Measurements from ENCODE around the gene CIRBP. TPM values are rescaled to one million over a fixed set of nuclear protein-coding genes. Genes with fewer than 3 reads are reported as not detected.
A peak's percentile ranks its signal among the peaks of the same experiment; 100 is the strongest.

Gene CIRBP
- total and polyA plus RNA-seq, 4 donors, result 41.1 to 135 (median 96.9) TPM

- Histone ChIP-seq H3K9me3 (ENCODE audit: control insufficient read depth in 4 of 4, low read length in 3 of 4) (no peaks in the 10 kb centered on the region), H3K4me3 (ENCODE audit: low read depth in 1 of 3, low read length in 3 of 3) (peak overlapping the region in 1 of 3 donors; percentile 75), H3K27me3 (ENCODE audit: control insufficient read depth in 4 of 4, insufficient read depth in 4 of 4, low read length in 3 of 4) (no peaks in the 10 kb centered on the region), H3K36me3 (ENCODE audit: control insufficient read depth in 4 of 4, insufficient read depth in 3 of 4, low read depth in 1 of 4, low read length in 3 of 4) (peaks cover 20 to 30% (median 22%) of the 10 kb centered on the region in 4 donors), H3K9ac (ENCODE audit: low read depth in 1 of 2, low read length in 2 of 2) (no peak overlapping the region), H3K27ac (ENCODE audit: low read depth in 1 of 2, low read length in 2 of 2) (peak overlapping the region; percentile 90 to 97), H3K4me1 (ENCODE audit: control insufficient read depth in 4 of 4, insufficient read depth in 4 of 4, low read length in 3 of 4) (peaks cover 11 to 66% (median 40%) of the 10 kb centered on the region in 4 donors)
- DNase-seq (ENCODE audit: low spot score), result peak; percentile 78
- WGBS, result 4% methylated on average over 26 of the region's 26 CpGs
- TF ChIP-seq RXRA (IDR thresholded peaks at IDR 0.05) (no peak), JUND (IDR thresholded peaks at IDR 0.05) (peak; percentile 73 to 85), EGR1 (IDR thresholded peaks at IDR 0.05; ENCODE audit: low read depth in 2 of 2) (peak in 1 of 2 donors; percentile 2), ATF3 (IDR thresholded peaks at IDR 0.05) (peak; percentile 70)
These were observed 16.2 kb upstream of the CIRBP start for GRCh38 chr19:1252821-1253513.

- Histone ChIP-seq H3K27ac (ENCODE audit: low read depth in 1 of 2, low read length in 2 of 2) (peak overlapping the region; percentile 90 to 97), H3K4me3 (ENCODE audit: low read depth in 1 of 3, low read length in 3 of 3) (peak overlapping the region in 1 of 3 donors; percentile 75), H3K9ac (ENCODE audit: low read depth in 1 of 2, low read length in 2 of 2) (peak overlapping the region in 1 of 2 donors; percentile 37), H3K36me3 (ENCODE audit: control insufficient read depth in 4 of 4, insufficient read depth in 3 of 4, low read depth in 1 of 4, low read length in 3 of 4) (peaks cover 20 to 30% (median 23%) of the 10 kb centered on the region in 4 donors), H3K9me3 (ENCODE audit: control insufficient read depth in 4 of 4, low read length in 3 of 4) (no peaks in the 10 kb centered on the region), H3K4me1 (ENCODE audit: control insufficient read depth in 4 of 4, insufficient read depth in 4 of 4, low read length in 3 of 4) (peaks cover 15 to 68% (median 41%) of the 10 kb centered on the region in 4 donors), H3K27me3 (ENCODE audit: control insufficient read depth in 4 of 4, insufficient read depth in 4 of 4, low read length in 3 of 4) (no peaks in the 10 kb centered on the region)
- DNase-seq (ENCODE audit: low spot score), result no peak
- WGBS, result 41% methylated on average over 23 of the region's 23 CpGs
- no peak for TF ChIP-seq FOXA2 (IDR thresholded peaks at IDR 0.05)
- no peak for TF ChIP-seq YY1 (IDR thresholded peaks at IDR 0.05)
- TF ChIP-seq RXRA (IDR thresholded peaks at IDR 0.05), result peak in 1 of 2 donors; percentile 69
- no peak for TF ChIP-seq MAX (IDR thresholded peaks at IDR 0.05)
- TF ChIP-seq JUND (IDR thresholded peaks at IDR 0.05), result peak in 1 of 2 donors; percentile 7
- peak; percentile 23 for TF ChIP-seq SP1 (IDR thresholded peaks at IDR 0.05)
- TF ChIP-seq REST (IDR thresholded peaks at IDR 0.05), result no peak
- TF ChIP-seq ZBTB33 (IDR thresholded peaks at IDR 0.05), result no peak
- TF ChIP-seq CTCF (IDR thresholded peaks at IDR 0.05; ENCODE audit: low read depth, low read length, missing input control), result no peak
- peak; percentile 61 for TF ChIP-seq NR2F2 (IDR thresholded peaks at IDR 0.05)
- TF ChIP-seq ATF3 (IDR thresholded peaks at IDR 0.05), result peak; percentile 0
- peak; percentile 23 to 42 for TF ChIP-seq HNF4A (conservative IDR thresholded peaks at IDR 0.05)
- TF ChIP-seq TAF1 (conservative IDR thresholded peaks at IDR 0.05), result no peak
- TF ChIP-seq EGR1 (IDR thresholded peaks at IDR 0.05; ENCODE audit: low read depth in 2 of 2), result peak in 1 of 2 donors; percentile 11
These were observed 15.5 kb upstream of the CIRBP start for GRCh38 chr19:1253514-1254080.

Measured in liver (tissue), 9 donors.